ENCODE measurements around the gene SGPP2. TPM values are rescaled to one million over a fixed set of nuclear protein-coding genes. Genes with fewer than 3 reads are reported as not detected.

The SGPP2 gene
- polyA plus RNA-seq, 3 donors: not detected

DNA sequence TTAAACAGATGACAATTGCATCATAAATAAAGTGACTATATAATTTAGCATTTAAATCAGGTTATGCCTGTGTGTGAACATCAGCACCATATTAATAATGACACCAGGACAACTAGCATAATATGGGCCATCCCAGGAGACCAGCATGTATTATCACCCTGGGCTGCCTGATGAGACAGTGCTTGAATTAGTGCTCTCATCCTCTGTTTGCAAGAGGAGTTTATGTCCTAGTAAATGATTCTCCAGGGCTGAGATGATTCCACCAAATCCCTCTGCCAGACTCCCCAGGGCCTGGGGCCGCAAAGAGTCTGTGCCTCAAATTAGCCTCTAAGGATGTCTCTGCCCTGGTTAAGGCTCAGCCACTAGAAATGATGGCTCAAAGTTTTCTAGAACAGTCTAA, 97.7 kb downstream of the SGPP2 start:
- peaks cover 6% of the 10 kb centered on the region for H3K4me1 Mint-ChIP-seq
- DNase-seq: no peak
- peaks cover 0 to 1% (median 0%) of the 10 kb centered on the region in 7 donors for H3K9me3 Mint-ChIP-seq
- Histone ChIP-seq H3K4me1 (ENCODE audit: control insufficient read depth in 1 of 2, insufficient read depth in 2 of 2, low read length in 2 of 2) (no peaks in the 10 kb centered on the region), H3K36me3 (replicated peaks in 1 of 2; ENCODE audit: control insufficient read depth in 1 of 2, insufficient read depth in 2 of 2, low read length in 2 of 2) (no peaks in the 10 kb centered on the region), H3K4me2 (replicated peaks; ENCODE audit: extremely low read depth, low read length, poor library complexity, severe bottlenecking) (no peak overlapping the region), H3K9me3 (replicated peaks in 1 of 2; ENCODE audit: control insufficient read depth in 1 of 2, insufficient read depth in 1 of 2, low read length in 2 of 2) (no peaks in the 10 kb centered on the region), H3K27me3 (ENCODE audit: control insufficient read depth in 2 of 2, insufficient read depth in 2 of 2, low read length in 2 of 2) (no peaks in the 10 kb centered on the region), H3K4me3 (replicated peaks in 1 of 3; ENCODE audit: low read depth in 2 of 3, low read length in 3 of 3) (no peak overlapping the region), H2AFZ (ENCODE audit: insufficient read depth, low read depth, low read length, poor library complexity, severe bottlenecking) (no peak overlapping the region), H4K20me1 (ENCODE audit: insufficient read depth, low read length) (no peaks in the 10 kb centered on the region), H3K9ac (ENCODE audit: insufficient read depth, low read length, poor library complexity, severe bottlenecking) (no peak overlapping the region), H3K79me2 (ENCODE audit: insufficient read depth, low read length) (no peaks in the 10 kb centered on the region), H3K27ac (ENCODE audit: low read depth in 1 of 2, low read length in 2 of 2) (no peak overlapping the region)
- WGBS (ENCODE audit: insufficient coverage): 80% methylated on average over 1 of the region's 1 CpG
- no peak overlapping the region for H3K27ac Mint-ChIP-seq
- no peaks in the 10 kb centered on the region for H3K36me3 Mint-ChIP-seq
- H3K27me3 Mint-ChIP-seq (ENCODE audit: low read depth in 3 of 3): peaks cover 0 to 11% (median 4%) of the 10 kb centered on the region in 3 donors
- intact Hi-C loops (cut with micrococcal nuclease): no loop called here
- TF ChIP-seq, protein P1, sequence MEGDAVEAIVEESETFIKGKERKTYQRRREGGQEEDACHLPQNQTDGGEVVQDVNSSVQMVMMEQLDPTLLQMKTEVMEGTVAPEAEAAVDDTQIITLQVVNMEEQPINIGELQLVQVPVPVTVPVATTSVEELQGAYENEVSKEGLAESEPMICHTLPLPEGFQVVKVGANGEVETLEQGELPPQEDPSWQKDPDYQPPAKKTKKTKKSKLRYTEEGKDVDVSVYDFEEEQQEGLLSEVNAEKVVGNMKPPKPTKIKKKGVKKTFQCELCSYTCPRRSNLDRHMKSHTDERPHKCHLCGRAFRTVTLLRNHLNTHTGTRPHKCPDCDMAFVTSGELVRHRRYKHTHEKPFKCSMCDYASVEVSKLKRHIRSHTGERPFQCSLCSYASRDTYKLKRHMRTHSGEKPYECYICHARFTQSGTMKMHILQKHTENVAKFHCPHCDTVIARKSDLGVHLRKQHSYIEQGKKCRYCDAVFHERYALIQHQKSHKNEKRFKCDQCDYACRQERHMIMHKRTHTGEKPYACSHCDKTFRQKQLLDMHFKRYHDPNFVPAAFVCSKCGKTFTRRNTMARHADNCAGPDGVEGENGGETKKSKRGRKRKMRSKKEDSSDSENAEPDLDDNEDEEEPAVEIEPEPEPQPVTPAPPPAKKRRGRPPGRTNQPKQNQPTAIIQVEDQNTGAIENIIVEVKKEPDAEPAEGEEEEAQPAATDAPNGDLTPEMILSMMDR (IDR thresholded peaks at IDR 0.05): no peak
- no peak overlapping the region for H3K4me3 Mint-ChIP-seq

DNA sequence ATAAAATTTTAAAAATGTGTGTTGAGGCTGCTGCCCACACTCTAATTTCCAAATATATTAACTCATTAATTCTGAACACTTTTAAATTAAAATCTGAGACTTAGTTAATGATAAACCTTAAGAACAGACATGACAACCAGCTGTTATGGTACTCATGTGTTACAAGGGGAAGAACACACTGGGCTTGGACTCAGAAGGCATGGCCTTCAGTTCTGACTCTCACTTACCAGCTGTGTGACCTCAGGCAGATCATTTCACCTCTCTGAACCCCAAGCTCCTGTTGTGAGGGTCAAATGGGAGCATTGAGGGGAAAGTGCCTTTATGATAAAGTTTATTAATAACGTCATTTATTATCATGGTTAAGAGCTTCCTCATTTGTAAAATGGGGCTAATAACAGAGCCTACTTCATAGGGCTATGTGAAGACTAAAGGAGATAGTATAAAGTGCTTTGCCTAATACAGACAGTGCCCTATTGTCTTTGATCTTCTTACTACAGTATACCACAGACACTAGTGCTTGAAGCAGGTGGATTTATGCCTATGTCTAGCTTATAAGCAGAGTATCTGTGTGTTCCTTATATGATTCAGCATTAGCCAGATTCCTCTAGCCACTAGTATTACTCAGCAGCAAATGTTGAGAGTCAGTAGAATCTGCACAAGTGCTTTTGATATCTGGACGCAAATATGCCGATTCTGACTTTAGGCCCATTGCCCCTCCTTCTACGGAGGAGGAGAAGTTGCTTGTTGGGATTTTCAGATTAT, 99.6 kb downstream of the SGPP2 start:
- Mint-ChIP-seq H3K27me3 (ENCODE audit: low read depth in 3 of 3) (peaks cover 0 to 8% (median 4%) of the 10 kb centered on the region in 3 donors), H3K4me3 (no peak overlapping the region), H3K9me3 (peaks cover 0 to 2% (median 0%) of the 10 kb centered on the region in 7 donors), H3K36me3 (no peaks in the 10 kb centered on the region), H3K4me1 (no peaks in the 10 kb centered on the region), H3K27ac (no peak overlapping the region)
- Histone ChIP-seq H3K36me3 (replicated peaks in 1 of 2; ENCODE audit: control insufficient read depth in 1 of 2, insufficient read depth in 2 of 2, low read length in 2 of 2) (no peaks in the 10 kb centered on the region), H3K27ac (ENCODE audit: low read depth in 1 of 2, low read length in 2 of 2) (no peak overlapping the region), H4K20me1 (ENCODE audit: insufficient read depth, low read length) (no peaks in the 10 kb centered on the region), H3K9me3 (replicated peaks in 1 of 2; ENCODE audit: control insufficient read depth in 1 of 2, insufficient read depth in 1 of 2, low read length in 2 of 2) (no peaks in the 10 kb centered on the region), H3K9ac (ENCODE audit: insufficient read depth, low read length, poor library complexity, severe bottlenecking) (no peak overlapping the region), H3K4me2 (replicated peaks; ENCODE audit: extremely low read depth, low read length, poor library complexity, severe bottlenecking) (no peak overlapping the region), H3K4me1 (ENCODE audit: control insufficient read depth in 1 of 2, insufficient read depth in 2 of 2, low read length in 2 of 2) (no peaks in the 10 kb centered on the region), H3K4me3 (replicated peaks in 1 of 3; ENCODE audit: low read depth in 2 of 3, low read length in 3 of 3) (no peak overlapping the region), H2AFZ (ENCODE audit: insufficient read depth, low read depth, low read length, poor library complexity, severe bottlenecking) (no peak overlapping the region), H3K27me3 (ENCODE audit: control insufficient read depth in 2 of 2, insufficient read depth in 2 of 2, low read length in 2 of 2) (no peaks in the 10 kb centered on the region), H3K79me2 (ENCODE audit: insufficient read depth, low read length) (no peaks in the 10 kb centered on the region)
- no CpG with 5 or more reads among the region's 4 CpGs for WGBS (ENCODE audit: insufficient coverage)
- TF ChIP-seq, protein P1 (IDR thresholded peaks at IDR 0.05): no peak
- DNase-seq: no peak
- intact Hi-C loops (cut with micrococcal nuclease): no loop called here
